ENCODE results near the gene CYTH4. TPM values are rescaled to one million over a fixed set of nuclear protein-coding genes. Genes with fewer than 3 reads are reported as not detected.

The CYTH4 gene
- total and polyA plus RNA-seq, 2 experiments from 2014 or later: not detected

GRCh38 chr22:37244922-37245722 is 37.2 kb upstream of the CYTH4 start (continued):
- TF ChIP-seq ZNF462 (CRISPR knock-in tag; IDR thresholded peaks at IDR 0.05) (no peak), POLR2AphosphoS5 (IDR thresholded peaks at IDR 0.05; ENCODE audit: low read depth) (no peak), EZH2 (IDR thresholded peaks at IDR 0.05; ENCODE audit: low read depth, unreplicated experiment) (no peak), JUNB (IDR thresholded peaks at IDR 0.05; ENCODE audit: unreplicated experiment) (no peak), STAT1 (IDR thresholded peaks at IDR 0.05; ENCODE audit: unreplicated experiment) (no peak), CREB1 (CRISPR knock-in tag; IDR thresholded peaks at IDR 0.05; ENCODE audit: low read depth) (no peak), EZH2phosphoT487 (IDR thresholded peaks at IDR 0.05; ENCODE audit: unreplicated experiment) (no peak), CTCF (conservative IDR thresholded peaks at IDR 0.05; ENCODE audit: low read depth in 2 of 2) (no peak)

All from GM23338 (cell line).